ENCODE data around the gene STXBP2.

The STXBP2 gene

GRCh38 chr19:7685546-7686445, 48.9 kb downstream of the STXBP2 start:
- no peak overlapping the region for H3K4me3 ChIP-seq (ENCODE audit: control insufficient read depth, low read depth, low read length)
- no peak for TF ChIP-seq CTCF (IDR thresholded peaks at IDR 0.05; ENCODE audit: control insufficient read depth, insufficient read depth, low read depth, low read length, missing control alignments)
- DNase-seq (ENCODE audit: low read depth): no peak

GRCh38 chr19:7687177-7687576, 50.3 kb downstream of the STXBP2 start:
- no peak overlapping the region for H3K4me3 ChIP-seq (ENCODE audit: control insufficient read depth, low read depth, low read length)
- no peak for DNase-seq (ENCODE audit: low read depth)
- no peak for TF ChIP-seq CTCF (IDR thresholded peaks at IDR 0.05; ENCODE audit: control insufficient read depth, insufficient read depth, low read depth, low read length, missing control alignments)

GRCh38 chr19:7689165-7689564, 52.3 kb downstream of the STXBP2 start:
- no peak overlapping the region for H3K4me3 ChIP-seq (ENCODE audit: control insufficient read depth, low read depth, low read length)
- DNase-seq (ENCODE audit: low read depth): no peak
- TF ChIP-seq CTCF (IDR thresholded peaks at IDR 0.05; ENCODE audit: control insufficient read depth, insufficient read depth, low read depth, low read length, missing control alignments): no peak

- TF ChIP-seq CTCF (IDR thresholded peaks at IDR 0.05; ENCODE audit: control insufficient read depth, insufficient read depth, low read depth, low read length, missing control alignments): no peak
- H3K4me3 ChIP-seq (ENCODE audit: control insufficient read depth, low read depth, low read length): no peak overlapping the region
Measured at GRCh38 chr19:7690779-7691258, 53.9 kb downstream of the STXBP2 start.

GRCh38 chr19:7691497-7691896, 54.6 kb downstream of the STXBP2 start:
- no peak for DNase-seq (ENCODE audit: low read depth)
- no peak for TF ChIP-seq CTCF (IDR thresholded peaks at IDR 0.05; ENCODE audit: control insufficient read depth, insufficient read depth, low read depth, low read length, missing control alignments)
- no peak overlapping the region for H3K4me3 ChIP-seq (ENCODE audit: control insufficient read depth, low read depth, low read length)

More at GRCh38 chr19:7690779-7691258, 53.9 kb downstream of the STXBP2 start:
- no peak for DNase-seq (ENCODE audit: low read depth)

- DNase-seq (ENCODE audit: low read depth): no peak
- TF ChIP-seq CTCF (IDR thresholded peaks at IDR 0.05; ENCODE audit: control insufficient read depth, insufficient read depth, low read depth, low read length, missing control alignments): no peak
- H3K4me3 ChIP-seq (ENCODE audit: control insufficient read depth, low read depth, low read length): no peak overlapping the region
Measured at GRCh38 chr19:7692417-7693088, 55.6 kb downstream of the STXBP2 start.
